Muscle of leg (tissue), 11 donors: ENCODE results near the gene PDK2. TPM values are rescaled to one million over a fixed set of nuclear protein-coding genes. Genes with fewer than 3 reads are reported as not detected.

Experiments
- DNase-seq: peaks from one replicate; pipeline ENCODE4 v3.0.0; 2013
- H3K27ac ChIP-seq: one replicate; pipeline ENCODE4 v1.5.1; 2013; ENCODE audit warnings: mild to moderate bottlenecking, low read length, control low read depth
- H3K27me3 ChIP-seq: one replicate; pipeline ENCODE4 v1.6.1; 2013; ENCODE audit warnings: low read length; ENCODE audit not compliant: control insufficient read depth, insufficient read depth
- H3K36me3 ChIP-seq: one replicate; pipeline ENCODE4 v1.6.1; 2013; ENCODE audit warnings: low read length; ENCODE audit not compliant: control insufficient read depth, insufficient read depth
- H3K4me1 ChIP-seq: one replicate; pipeline ENCODE4 v1.6.1; 2013; ENCODE audit warnings: low read length; ENCODE audit not compliant: control insufficient read depth, insufficient read depth
- H3K4me3 ChIP-seq: one replicate; pipeline ENCODE4 v1.5.1; 2013; ENCODE audit warnings: low read length, control low read depth
- H3K9me3 ChIP-seq: replicated peaks from 2 replicates; pipeline ENCODE4 v1.6.1; 2013; ENCODE audit warnings: low read depth, low read length; ENCODE audit not compliant: control insufficient read depth
- WGBS: methylation state at CpG from one replicate; pipeline ENCODE4 v1.1.5; 2013; ENCODE audit warnings: missing lambda C conversion rate; ENCODE audit not compliant: insufficient coverage; 5-methylcytosine and 5-hydroxymethylcytosine counted together
- polyA plus RNA-seq, 8 donors: library from polyadenylated mRNA; unstranded; fragments of 120-200 nt; gene quantifications; one replicate each; pipeline versions ENCODE4 v1.2.1 to v1.2.3, GENCODE V29; 2013; ENCODE audit warnings: inconsistent platforms in 1 of 8, low replicate concordance in 1 of 8; ENCODE audit not compliant: insufficient read length in 8 of 8, insufficient read depth in 1 of 8
- total RNA-seq: library from RNA; stranded (reverse); fragments of 120-200 nt; gene quantifications from one replicate; pipeline ENCODE4 v1.2.4, GENCODE V29; 2013

PDK2 gene
- total and polyA plus RNA-seq, 9 donors: 22.2 to 75.1 (median 59.5) TPM

GRCh38 chr17:50097455-50097854 lies 2.3 kb downstream of the PDK2 start:
- H3K9me3 ChIP-seq: no peaks in the 10 kb centered on the region
- H3K36me3 ChIP-seq: peaks cover 30% of the 10 kb centered on the region
- H3K27ac ChIP-seq: no peak overlapping the region
- DNase-seq: no peak
- peaks cover 51% of the 10 kb centered on the region for H3K4me1 ChIP-seq
- WGBS: 85% methylated on average over 3 of the region's 7 CpGs
- no peaks in the 10 kb centered on the region for H3K27me3 ChIP-seq
- H3K4me3 ChIP-seq: no peak overlapping the region

GRCh38 chr17:50097926-50098325 lies 2.8 kb downstream of the PDK2 start:
- Histone ChIP-seq H3K4me1 (peaks cover 56% of the 10 kb centered on the region), H3K27ac (no peak overlapping the region), H3K36me3 (peaks cover 33% of the 10 kb centered on the region), H3K9me3 (no peaks in the 10 kb centered on the region), H3K27me3 (no peaks in the 10 kb centered on the region), H3K4me3 (no peak overlapping the region)
- DNase-seq: no peak
- WGBS: 83% methylated on average over 4 of the region's 4 CpGs

GRCh38 chr17:50098583-50098982 lies 3.4 kb downstream of the PDK2 start:
- Histone ChIP-seq H3K9me3 (no peaks in the 10 kb centered on the region), H3K4me3 (no peak overlapping the region), H3K27ac (no peak overlapping the region), H3K27me3 (no peaks in the 10 kb centered on the region), H3K4me1 (peaks cover 63% of the 10 kb centered on the region), H3K36me3 (peaks cover 38% of the 10 kb centered on the region)
- WGBS: 80% methylated on average over 1 of the region's 4 CpGs
- no peak for DNase-seq

- Histone ChIP-seq H3K4me1 (peaks cover 65% of the 10 kb centered on the region), H3K27me3 (no peaks in the 10 kb centered on the region), H3K9me3 (no peaks in the 10 kb centered on the region), H3K4me3 (no peak overlapping the region), H3K36me3 (peaks cover 40% of the 10 kb centered on the region), H3K27ac (no peak overlapping the region)
- 60% methylated on average over 1 of the region's 5 CpGs for WGBS
- DNase-seq: no peak
These were observed 3.9 kb downstream of the PDK2 start for GRCh38 chr17:50099003-50099402.

GRCh38 chr17:50100480-50100883 lies 5.3 kb downstream of the PDK2 start:
- WGBS: 71% methylated on average over 1 of the region's 5 CpGs
- no peak overlapping the region for H3K4me3 ChIP-seq
- H3K9me3 ChIP-seq: no peaks in the 10 kb centered on the region
- H3K4me1 ChIP-seq: peaks cover 61% of the 10 kb centered on the region
- peak overlapping the region; percentile 91 for H3K27ac ChIP-seq
- no peaks in the 10 kb centered on the region for H3K27me3 ChIP-seq
- DNase-seq: no peak
- peaks cover 52% of the 10 kb centered on the region for H3K36me3 ChIP-seq

- Histone ChIP-seq H3K4me3 (no peak overlapping the region), H3K36me3 (peaks cover 56% of the 10 kb centered on the region), H3K27me3 (no peaks in the 10 kb centered on the region), H3K4me1 (peaks cover 57% of the 10 kb centered on the region), H3K9me3 (no peaks in the 10 kb centered on the region), H3K27ac (peak overlapping the region; percentile 91)
- WGBS: 46% methylated on average over 8 of the region's 15 CpGs
- DNase-seq: no peak
These were observed 5.8 kb downstream of the PDK2 start for GRCh38 chr17:50100921-50101345.

- H3K36me3 ChIP-seq: peaks cover 58% of the 10 kb centered on the region
- 41% methylated on average over 16 of the region's 17 CpGs for WGBS
- DNase-seq: no peak
- no peaks in the 10 kb centered on the region for H3K9me3 ChIP-seq
- H3K4me1 ChIP-seq: peaks cover 51% of the 10 kb centered on the region
- peak overlapping the region; percentile 91 for H3K27ac ChIP-seq
- no peaks in the 10 kb centered on the region for H3K27me3 ChIP-seq
- peak overlapping the region; percentile 8 for H3K4me3 ChIP-seq
These were observed 6.4 kb downstream of the PDK2 start for GRCh38 chr17:50101346-50102163.

- 76% methylated on average over 12 of the region's 15 CpGs for whole genome bisulfite sequencing
- Histone ChIP-seq H3K4me3 (peak overlapping the region; percentile 8), H3K27me3 (no peaks in the 10 kb centered on the region), H3K9me3 (no peaks in the 10 kb centered on the region), H3K36me3 (peaks cover 65% of the 10 kb centered on the region), H3K4me1 (peaks cover 48% of the 10 kb centered on the region), H3K27ac (peak overlapping the region; percentile 91)
- peak; percentile 64 for DNase-seq
These were observed 7.2 kb downstream of the PDK2 start for GRCh38 chr17:50102164-50102991.

GRCh38 chr17:50103252-50103651 lies 8.1 kb downstream of the PDK2 start:
- Histone ChIP-seq H3K36me3 (peaks cover 66% of the 10 kb centered on the region), H3K4me3 (no peak overlapping the region), H3K27me3 (no peaks in the 10 kb centered on the region), H3K27ac (no peak overlapping the region), H3K4me1 (peaks cover 45% of the 10 kb centered on the region), H3K9me3 (no peaks in the 10 kb centered on the region)
- no peak for DNase-seq
- 60% methylated on average over 2 of the region's 2 CpGs for WGBS

- Histone ChIP-seq H3K4me1 (peaks cover 43% of the 10 kb centered on the region), H3K9me3 (no peaks in the 10 kb centered on the region), H3K27ac (no peak overlapping the region), H3K36me3 (peaks cover 67% of the 10 kb centered on the region), H3K4me3 (no peak overlapping the region), H3K27me3 (no peaks in the 10 kb centered on the region)
- WGBS: 95% methylated on average over 2 of the region's 5 CpGs
- no peak for DNase-seq
These were observed 8.8 kb downstream of the PDK2 start for GRCh38 chr17:50103941-50104340.
